K562 (cell line): Measurements from ENCODE around the gene CCDC27. TPM values are rescaled to one million over a fixed set of nuclear protein-coding genes. Genes with fewer than 3 reads are reported as not detected.
A peak's percentile ranks its signal among the peaks of the same experiment; 100 is the strongest.

Source experiments
- ATAC-seq: fragments of 200-7000 bp; cut with Tn5 transposase; 3 replicates; pipeline ENCODE4 v1.9.1; 2020; ENCODE audit warnings: moderate library complexity
- BruUV-seq: library from RNA; stranded (reverse); fragments of 400-500 nt; replicated peaks from 2 replicates; lab custom pipeline; 2021; lab: Mats Ljungman, UMichigan
- CTCF ChIA-PET: fragments of 300-600 bp; formaldehyde crosslinking; extraction: SDS; loops from one replicate; lab custom pipeline; 2021; ENCODE audit warnings: low intra/inter-chr PET ratio; lab: Yijun Ruan, JAX
- POLR2A ChIA-PET: fragments of 300-600, 350-650 bp; sonication (Branson Sonifier 250); formaldehyde crosslinking; extraction: SDS; loops from one replicate; lab custom pipeline; 2021; ENCODE audit warnings: antibody characterized with exemption, inconsistent platforms; lab: Yijun Ruan, JAX
- DNase-seq, 4 experiments: peaks; one replicate each; pipeline versions ENCODE4 v3.0.0 to v3.0.0-alpha.2; 2011 to 2018; ENCODE audit warnings: low spot score in 3 of 4, mixed read lengths in 3 of 4; ENCODE audit errors: extremely low read depth in 1 of 4
- FAIRE-seq: peaks from 2 replicates; lab custom pipeline; 2011; peaks lifted over from hg19 to GRCh38; lab: Jason Lieb, UNC
- H2AFZ ChIP-seq: 2 replicates; pipeline ENCODE4 v1.6.0; 2011; ENCODE audit warnings: low read depth, low read length, control low read depth, inconsistent platforms
- H3K27ac ChIP-seq: fragments of 200-600 bp; 3 replicates; pipeline ENCODE4 v1.8.0; 2011; ENCODE audit warnings: low read depth, mild to moderate bottlenecking, control low read depth, inconsistent platforms, low read length, moderate library complexity, mixed read lengths; ENCODE audit errors: extremely low read depth
- H3K27me3 ChIP-seq, 2 experiments: fragments of 300-600 bp in 1 of 2; 2 replicates in 1 of 2; 3 replicates in 1 of 2; pipeline versions ENCODE4 v1.6.0 to v1.8.0; 2011; ENCODE audit warnings: inconsistent platforms in 2 of 2, low read length in 2 of 2, mild to moderate bottlenecking in 1 of 2, mixed read lengths in 1 of 2, moderate library complexity in 1 of 2; ENCODE audit not compliant: control insufficient read depth in 2 of 2, insufficient read depth in 2 of 2
- H3K36me3 ChIP-seq: fragments of 300-600 bp; 3 replicates; pipeline ENCODE4 v1.8.0; 2011; ENCODE audit warnings: mild to moderate bottlenecking, low read length, inconsistent platforms; ENCODE audit not compliant: control insufficient read depth, insufficient read depth
- H3K4me1 ChIP-seq, 2 experiments: fragments of 200-600 bp in 1 of 2; replicated peaks in 1 of 2; 2 replicates in 1 of 2; 3 replicates in 1 of 2; pipeline versions ENCODE4 v1.5.1 to v1.8.0; 2011; ENCODE audit warnings: inconsistent platforms in 2 of 2, low read length in 2 of 2, mild to moderate bottlenecking in 1 of 2, mixed read lengths in 1 of 2, moderate library complexity in 1 of 2; ENCODE audit not compliant: control insufficient read depth in 2 of 2, insufficient read depth in 2 of 2
- H3K4me2 ChIP-seq: 2 replicates; pipeline ENCODE4 v1.6.1; 2011; ENCODE audit warnings: low read length, control low read depth, inconsistent platforms, mixed read lengths; ENCODE audit not compliant: insufficient read depth
- H3K4me3 ChIP-seq: fragments of 200-600 bp; sonication (generic), shearing (Covaris generic); 2 replicates; pipeline ENCODE4 v1.5.1; 2016; ENCODE audit warnings: control low read depth, inconsistent platforms
- H3K79me2 ChIP-seq: fragments of 200-600 bp; 3 replicates; pipeline ENCODE4 v1.8.0; 2011; ENCODE audit warnings: low read length, inconsistent platforms; ENCODE audit not compliant: control insufficient read depth, insufficient read depth
- H3K9ac ChIP-seq, 2 experiments: 2 replicates each; pipeline versions ENCODE4 v1.6.0 to v1.6.1; 2011; ENCODE audit warnings: low read depth in 2 of 2, low read length in 2 of 2, control low read depth in 1 of 2, inconsistent platforms in 1 of 2, mild to moderate bottlenecking in 1 of 2, mixed read lengths in 1 of 2; ENCODE audit not compliant: insufficient read depth in 1 of 2
- H3K9me1 ChIP-seq: one replicate; pipeline ENCODE4 v1.6.0; 2011; ENCODE audit warnings: inconsistent platforms, mild to moderate bottlenecking, low read length, moderate library complexity; ENCODE audit not compliant: control insufficient read depth, insufficient read depth
- H3K9me3 ChIP-seq: replicated peaks from 2 replicates; pipeline ENCODE4 v1.5.1; 2011; ENCODE audit warnings: low read depth, low read length, inconsistent platforms; ENCODE audit not compliant: control insufficient read depth, insufficient read depth
- H4K20me1 ChIP-seq: replicated peaks from 2 replicates; pipeline ENCODE4 v1.6.1; 2011; ENCODE audit warnings: low read length, inconsistent platforms, mixed read lengths; ENCODE audit not compliant: control insufficient read depth, insufficient read depth
- CBFA2T3 ChIP-seq: fragments of 450-650 bp; IDR thresholded peaks from 2 replicates; pipeline ENCODE4 v1.6.1; 2017
- DPF2 ChIP-seq: fragments of 450-650 bp; IDR thresholded peaks from 2 replicates; pipeline ENCODE4 v1.6.1; 2016
- HMGN3 ChIP-seq: IDR thresholded peaks from 2 replicates; pipeline ENCODE4 v1.6.1; 2011; ENCODE audit warnings: borderline replicate concordance, low read depth, mild to moderate bottlenecking, mixed read lengths, low read length; ENCODE audit not compliant: insufficient read length; ENCODE audit errors: extremely low read depth
- PYGO2 ChIP-seq: fragments of 450-650 bp; IDR thresholded peaks from 2 replicates; pipeline ENCODE4 v1.6.1; 2016; ENCODE audit warnings: mild to moderate bottlenecking, missing genetic modification characterization, moderate library complexity, missing compliant biosample characterization
- TEAD4 ChIP-seq, 2 experiments: sonication (generic) in 1 of 2; formaldehyde crosslinking in 1 of 2; IDR thresholded peaks; 2 replicates each; pipeline versions ENCODE4 v1.6.1 to v1.8.0; 2012 to 2022; ENCODE audit warnings: borderline replicate concordance in 1 of 2, inconsistent platforms in 1 of 2, low read length in 1 of 2, mild to moderate bottlenecking in 1 of 2, missing genetic modification reagents in 1 of 2
- whole genome bisulfite sequencing: fragments of 100-300 bp; shearing (Covaris generic); methylation state at CpG from one replicate; pipeline ENCODE4 v1.1.6; 2016; ENCODE audit warnings: low coverage, mixed read lengths; ENCODE audit not compliant: insufficient coverage; ENCODE audit errors: missing lambda C conversion rate; 5-methylcytosine and 5-hydroxymethylcytosine counted together
- in situ Hi-C: fragments of 300-500 bp; cut with MboI; formaldehyde crosslinking; loops from 4 replicates; pipeline ENCODE4 v1.15.0; 2018; ENCODE audit warnings: inconsistent platforms, mixed read lengths
- intact Hi-C: fragments of 100-400 bp; cut with micrococcal nuclease; formaldehyde crosslinking; loops from 2 replicates; pipeline ENCODE4 v1.14.2; 2022
- polyA plus RNA-seq, 8 experiments: library from polyadenylated mRNA; depleted of rRNA in 4 of 8; stranded (reverse) in 5 of 8; unstranded in 3 of 8; fragments of >200 nt; fragmentation: Nextera tagmentation in 2 of 8; fragmentation: Illumina TruSeq in 1 of 8; extraction: Ambion mirVana in 2 of 8; extraction: Trizol in 1 of 8; gene quantifications; 2 replicates each; pipeline versions ENCODE4 v1.2.1 to v1.2.3, GENCODE V29; 2011 to 2014; ENCODE audit warnings: inconsistent platforms in 1 of 8, missing spikeins in 1 of 8
- total RNA-seq, 7 experiments: library from RNA; depleted of rRNA in 6 of 7; stranded (reverse); fragments of >200 nt in 6 of 7; fragmentation: Illumina TruSeq in 2 of 7; extraction: Trizol in 2 of 7; gene quantifications; 2 replicates each; pipeline versions ENCODE4 v1.2.1 to v1.2.3, GENCODE V29; 2011 to 2021; ENCODE audit warnings: low replicate concordance in 1 of 7

Gene CCDC27
- total and polyA plus RNA-seq, 9 of the 15 experiments (the other 6 are each of a cell fraction or from before 2014, with no cell fraction given) = 0.01 to 0.04 TPM; not detected in 7

- POLR2A ChIA-PET = interaction anchor here (0.6 to 1.5 kb wide), 3 partner anchors 16 to 21 kb away, joined by 3 read pairs; no protein-coding TSS in a partner anchor
- TF ChIP-seq TEAD4 (IDR thresholded peaks at IDR 0.05; ENCODE audit: low read length) (peak; percentile 3; the same call in 1 of the 2 replicates), TEAD4 (CRISPR knock-in tag; IDR thresholded peaks at IDR 0.05; ENCODE audit: borderline replicate concordance) (no peak), HMGN3 (peak; percentile 18), DPF2 (0 out of 2 replicates have a peak, but pooled peaks have one; percentile 11), CBFA2T3 (peak; percentile 50; the same call in 1 of the 2 replicates), PYGO2 (tag) (no peak)
- FAIRE-seq (peak; percentile 73), DNase-seq (peak; percentile 53 to 68 (median 64)), ATAC-seq (peak; percentile 34)
- Histone ChIP-seq H2AFZ (0 out of 2 replicates have a peak overlapping the region, but pooled peaks have one; percentile 5), H3K79me2 (peaks cover 29% of the 10 kb centered on the region), H3K36me3 (peaks cover 43% of the 10 kb centered on the region; the same call in 2 of the 3 replicates), H3K4me2 (peak overlapping the region; percentile 87), H3K27me3 (no peaks in the 10 kb centered on the region), H3K27ac (peak overlapping the region; percentile 47; the same call in 1 of the 3 replicates), H3K4me1 (peaks cover 29 to 62% of the 10 kb centered on the region in 2 experiments), H3K4me3 (peak overlapping the region; percentile 72), H4K20me1 (peaks cover 17% of the 10 kb centered on the region; the same call in 1 of the 2 replicates), H3K9me1 (peaks cover 9% of the 10 kb centered on the region), H3K9ac (peak overlapping the region; percentile 69 to 95), H3K9me3 (no peaks in the 10 kb centered on the region)
- intact Hi-C loops (loop anchor here (2.0 kb wide), 1 partner anchor 29 kb away; no protein-coding TSS in a partner anchor), in situ Hi-C loops (no loop called here)
- TSS peak; percentile 57 for BruUV-seq
- 71% methylated on average over 25 of the region's 25 CpGs for WGBS
- CTCF ChIA-PET = interaction anchor here (0.6 kb wide), 1 partner anchor 144 kb away, joined by 3 read pairs; no protein-coding TSS in a partner anchor
Measured at GRCh38 chr1:3745590-3746381, 6.5 kb upstream of the CCDC27 start.
